H9 (cell line): ENCODE results near the gene WDR73. TPM values are rescaled to one million over a fixed set of nuclear protein-coding genes. Genes with fewer than 3 reads are reported as not detected.

ENCODE experiments used
- DNase-seq: peaks from one replicate; pipeline ENCODE4 v3.0.0-alpha.2; 2017
- H2AFZ ChIP-seq: one replicate; pipeline ENCODE4 v1.6.1; 2013; ENCODE audit warnings: mild to moderate bottlenecking, low read length, control low read depth, moderate library complexity
- H2AK5ac ChIP-seq: 2 replicates; pipeline ENCODE4 v1.6.1; 2013; ENCODE audit warnings: low read length, control low read depth, mixed read lengths; ENCODE audit not compliant: insufficient read length
- H2BK120ac ChIP-seq: one replicate; pipeline ENCODE4 v1.6.1; 2013; ENCODE audit warnings: low read depth, mild to moderate bottlenecking, low read length, control low read depth, inconsistent platforms; ENCODE audit not compliant: poor library complexity, severe bottlenecking
- H2BK12ac ChIP-seq: 2 replicates; pipeline ENCODE4 v1.6.1; 2013; ENCODE audit warnings: low read length, control low read depth, mixed read lengths, low read depth; ENCODE audit not compliant: insufficient read length
- H2BK15ac ChIP-seq: 2 replicates; pipeline ENCODE4 v1.6.1; 2013; ENCODE audit warnings: low read depth, low read length, control low read depth
- H2BK20ac ChIP-seq: one replicate; pipeline ENCODE4 v1.6.1; 2013; ENCODE audit warnings: low read depth, mild to moderate bottlenecking, low read length, control low read depth, inconsistent platforms; ENCODE audit not compliant: poor library complexity, severe bottlenecking
- H2BK5ac ChIP-seq: 2 replicates; pipeline ENCODE4 v1.6.1; 2013; ENCODE audit warnings: low read length, control low read depth, mixed read lengths; ENCODE audit not compliant: insufficient read length
- H3K14ac ChIP-seq: 2 replicates; pipeline ENCODE4 v1.6.1; 2013; ENCODE audit warnings: low read length, control low read depth; ENCODE audit not compliant: insufficient read depth
- H3K18ac ChIP-seq: 2 replicates; pipeline ENCODE4 v1.6.1; 2013; ENCODE audit warnings: low read depth, mild to moderate bottlenecking, mixed read lengths, low read length, control low read depth; ENCODE audit not compliant: insufficient read length
- H3K23ac ChIP-seq: 2 replicates; pipeline ENCODE4 v1.6.1; 2013; ENCODE audit warnings: low read length, control low read depth, mixed read lengths, low read depth; ENCODE audit not compliant: insufficient read length
- H3K23me2 ChIP-seq: 2 replicates; pipeline ENCODE4 v1.6.1; 2013; ENCODE audit warnings: low read depth, mild to moderate bottlenecking, mixed read lengths, low read length, control low read depth; ENCODE audit not compliant: insufficient read length, poor library complexity, severe bottlenecking
- H3K27ac ChIP-seq: 2 replicates; pipeline ENCODE4 v1.5.1; 2013; ENCODE audit warnings: low read length, control low read depth, mixed read lengths, low read depth; ENCODE audit not compliant: insufficient read length
- H3K27me3 ChIP-seq: 2 replicates; pipeline ENCODE4 v1.6.1; 2013; ENCODE audit warnings: low read length, control low read depth, inconsistent platforms; ENCODE audit not compliant: insufficient read depth
- H3K4ac ChIP-seq: 2 replicates; pipeline ENCODE4 v1.6.1; 2013; ENCODE audit warnings: low read depth, mild to moderate bottlenecking, control low read depth, inconsistent platforms, low read length, moderate library complexity
- H3K4me1 ChIP-seq: 2 replicates; pipeline ENCODE4 v1.6.1; 2013; ENCODE audit warnings: low read length, control low read depth, inconsistent platforms; ENCODE audit not compliant: insufficient read depth
- H3K4me2 ChIP-seq: 2 replicates; pipeline ENCODE4 v1.6.1; 2013; ENCODE audit warnings: low read length, control low read depth, mixed read lengths; ENCODE audit not compliant: insufficient read length, insufficient read depth
- H3K56ac ChIP-seq: 2 replicates; pipeline ENCODE4 v1.6.1; 2013; ENCODE audit warnings: low read depth, mild to moderate bottlenecking, mixed read lengths, low read length, control low read depth; ENCODE audit not compliant: insufficient read length
- H3K79me1 ChIP-seq: 2 replicates; pipeline ENCODE4 v1.6.1; 2013; ENCODE audit warnings: low read depth, mild to moderate bottlenecking, moderate library complexity, low read length, control low read depth, inconsistent platforms; ENCODE audit not compliant: insufficient read depth, poor library complexity, severe bottlenecking
- H3K79me2 ChIP-seq: 2 replicates; pipeline ENCODE4 v1.6.1; 2013; ENCODE audit warnings: low read length, control low read depth, inconsistent platforms; ENCODE audit not compliant: insufficient read depth
- H3K9ac ChIP-seq: 2 replicates; pipeline ENCODE4 v1.6.1; 2013; ENCODE audit warnings: low read length, control low read depth, mixed read lengths; ENCODE audit not compliant: insufficient read length; ENCODE audit errors: extremely low read depth
- H3K9me3 ChIP-seq: one replicate; pipeline ENCODE4 v1.6.1; 2013; ENCODE audit warnings: low read depth, low read length, inconsistent platforms; ENCODE audit not compliant: control insufficient read depth
- H3T11ph ChIP-seq: one replicate; pipeline ENCODE4 v1.6.1; 2013; ENCODE audit warnings: mild to moderate bottlenecking, low read length, control low read depth, inconsistent platforms
- H4K20me1 ChIP-seq: one replicate; pipeline ENCODE4 v1.6.1; 2013; ENCODE audit not compliant: control insufficient read depth, insufficient read length, insufficient read depth
- H4K5ac ChIP-seq: 2 replicates; pipeline ENCODE4 v1.6.1; 2013; ENCODE audit warnings: low read depth, mild to moderate bottlenecking, mixed read lengths, low read length, control low read depth; ENCODE audit not compliant: insufficient read length
- H4K8ac ChIP-seq: replicated peaks from 2 replicates; pipeline ENCODE4 v1.6.1; 2013; ENCODE audit warnings: low read length, control low read depth, mixed read lengths, low read depth; ENCODE audit not compliant: insufficient read length
- H4K91ac ChIP-seq: 2 replicates; pipeline ENCODE4 v1.6.1; 2013; ENCODE audit warnings: low read depth, mild to moderate bottlenecking, moderate library complexity, mixed read lengths, low read length, control low read depth; ENCODE audit not compliant: insufficient read length
- H3K27ac Mint-ChIP-seq, 3 experiments: 2 replicates in 2 of 3; 3 replicates in 1 of 3; pipeline ENCODE4 v1.8.0; 2020 to 2021; ENCODE audit warnings: mixed read lengths in 3 of 3, mild to moderate bottlenecking in 1 of 3, moderate library complexity in 1 of 3
- H3K27me3 Mint-ChIP-seq: 2 replicates; pipeline ENCODE4 v1.8.0; 2021; ENCODE audit warnings: low read depth, mild to moderate bottlenecking, moderate library complexity, mixed read lengths
- H3K36me3 Mint-ChIP-seq, 3 experiments: 2 replicates in 2 of 3; 3 replicates in 1 of 3; pipeline ENCODE4 v1.8.0; 2020 to 2021; ENCODE audit warnings: low read depth in 3 of 3, mixed read lengths in 3 of 3; ENCODE audit not compliant: insufficient read depth in 1 of 3
- H3K4me1 Mint-ChIP-seq, 2 experiments: 2 replicates each; pipeline ENCODE4 v1.8.0; 2020; ENCODE audit warnings: mixed read lengths in 2 of 2
- H3K4me3 Mint-ChIP-seq, 2 experiments: 2 replicates in 1 of 2; 3 replicates in 1 of 2; pipeline ENCODE4 v1.8.0; 2020 to 2021; ENCODE audit warnings: mild to moderate bottlenecking in 2 of 2, mixed read lengths in 2 of 2, moderate library complexity in 1 of 2
- H3K9me3 Mint-ChIP-seq, 2 experiments: 2 replicates in 1 of 2; 3 replicates in 1 of 2; pipeline ENCODE4 v1.8.0; 2020; ENCODE audit warnings: mild to moderate bottlenecking in 2 of 2, mixed read lengths in 2 of 2, moderate library complexity in 1 of 2
- total RNA-seq: library from RNA; stranded (reverse); gene quantifications from 2 replicates; pipeline ENCODE4 v1.2.1, GENCODE V29; 2021
- TF ChIP-seq, protein P1 (sequence below): fragments of 200-600 bp; sonication (generic); conservative IDR thresholded peaks from 3 replicates; pipeline ENCODE4 v1.8.0; 2021; ENCODE audit warnings: antibody characterized with exemption, mild to moderate bottlenecking

WDR73 gene
- total RNA-seq, 1 experiment from 2014 or later, result 41.6 TPM

DNA sequence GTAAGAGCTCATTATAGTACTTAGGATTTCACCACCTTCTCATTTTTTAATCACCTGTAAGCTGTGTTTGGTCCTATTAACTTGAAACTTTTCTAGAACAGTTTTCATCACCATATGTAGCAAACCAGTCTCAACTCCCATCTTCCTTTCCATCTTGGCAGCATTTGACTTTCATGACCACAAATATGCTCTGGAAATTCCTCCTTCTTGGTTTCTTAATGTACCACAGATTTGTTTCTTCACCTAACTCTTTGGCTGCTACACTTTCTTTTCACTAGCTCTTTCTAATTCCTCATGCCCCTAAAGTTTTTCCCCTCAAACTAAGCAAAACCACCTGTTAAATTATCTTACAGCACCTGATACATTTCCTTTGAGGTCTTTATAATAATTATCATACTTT is 17.1 kb upstream of the WDR73 start:
- H4K8ac ChIP-seq, result no peak overlapping the region
- no peak overlapping the region for H2BK15ac ChIP-seq
- no peak overlapping the region for H3K14ac ChIP-seq
- Mint-ChIP-seq H3K4me3 (no peak overlapping the region), H3K9me3 (peaks cover 0 to 4% of the 10 kb centered on the region in 2 experiments; a peak in 1 of 5 replicates), H3K27me3 (no peaks in the 10 kb centered on the region), H3K27ac (no peak overlapping the region), H3K36me3 (peaks cover 39 to 77% (median 74%) of the 10 kb centered on the region in 3 experiments), H3K4me1 (no peaks in the 10 kb centered on the region)
- H3K4me1 ChIP-seq, result no peaks in the 10 kb centered on the region
- no peaks in the 10 kb centered on the region for H4K20me1 ChIP-seq
- H2AFZ ChIP-seq, result no peak overlapping the region
- H3K23me2 ChIP-seq, result no peaks in the 10 kb centered on the region
- H2BK20ac ChIP-seq, result no peak overlapping the region
- H3K9ac ChIP-seq, result no peak overlapping the region
- H3K18ac ChIP-seq, result no peak overlapping the region
- H2AK5ac ChIP-seq, result no peak overlapping the region
- TF ChIP-seq, protein P1, sequence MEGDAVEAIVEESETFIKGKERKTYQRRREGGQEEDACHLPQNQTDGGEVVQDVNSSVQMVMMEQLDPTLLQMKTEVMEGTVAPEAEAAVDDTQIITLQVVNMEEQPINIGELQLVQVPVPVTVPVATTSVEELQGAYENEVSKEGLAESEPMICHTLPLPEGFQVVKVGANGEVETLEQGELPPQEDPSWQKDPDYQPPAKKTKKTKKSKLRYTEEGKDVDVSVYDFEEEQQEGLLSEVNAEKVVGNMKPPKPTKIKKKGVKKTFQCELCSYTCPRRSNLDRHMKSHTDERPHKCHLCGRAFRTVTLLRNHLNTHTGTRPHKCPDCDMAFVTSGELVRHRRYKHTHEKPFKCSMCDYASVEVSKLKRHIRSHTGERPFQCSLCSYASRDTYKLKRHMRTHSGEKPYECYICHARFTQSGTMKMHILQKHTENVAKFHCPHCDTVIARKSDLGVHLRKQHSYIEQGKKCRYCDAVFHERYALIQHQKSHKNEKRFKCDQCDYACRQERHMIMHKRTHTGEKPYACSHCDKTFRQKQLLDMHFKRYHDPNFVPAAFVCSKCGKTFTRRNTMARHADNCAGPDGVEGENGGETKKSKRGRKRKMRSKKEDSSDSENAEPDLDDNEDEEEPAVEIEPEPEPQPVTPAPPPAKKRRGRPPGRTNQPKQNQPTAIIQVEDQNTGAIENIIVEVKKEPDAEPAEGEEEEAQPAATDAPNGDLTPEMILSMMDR, result no peak
- H3K4ac ChIP-seq, result no peak overlapping the region
- H3K79me2 ChIP-seq, result 0 out of 2 replicates have a peak, but pooled peaks cover 2% of the 10 kb centered on the region
- H2BK12ac ChIP-seq, result no peak overlapping the region
- H3K56ac ChIP-seq, result no peak overlapping the region
- no peaks in the 10 kb centered on the region for H3K79me1 ChIP-seq
- H4K91ac ChIP-seq, result no peak overlapping the region
- H3K9me3 ChIP-seq, result no peaks in the 10 kb centered on the region
- no peaks in the 10 kb centered on the region for H3K27me3 ChIP-seq
- no peak overlapping the region for H3K23ac ChIP-seq
- no peak overlapping the region for H2BK5ac ChIP-seq
- no peak overlapping the region for H2BK120ac ChIP-seq
- H3T11ph ChIP-seq, result no peak overlapping the region
- H3K27ac ChIP-seq, result no peak overlapping the region
- no peak for DNase-seq
- H3K4me2 ChIP-seq, result no peak overlapping the region
- no peak overlapping the region for H4K5ac ChIP-seq
